ENCODE results near the gene USP34. TPM values are rescaled to one million over a fixed set of nuclear protein-coding genes. Genes with fewer than 3 reads are reported as not detected.

The USP34 gene
- total RNA-seq, 1 experiment from 2014 or later: 76.3 TPM

- no peaks in the 10 kb centered on the region for H3K9me2 ChIP-seq (ENCODE audit: insufficient read depth)
- H3K27ac ChIP-seq (ENCODE audit: low read depth, low read length): no peak overlapping the region
- H3K9ac ChIP-seq (ENCODE audit: low read length): no peak overlapping the region
- no peaks in the 10 kb centered on the region for H3K4me1 ChIP-seq (ENCODE audit: control insufficient read depth in 1 of 2, insufficient read depth in 2 of 2, low read length in 2 of 2)
- no TSS peak for BruUV-seq (replicated peaks)
- no peak overlapping the region for H3K4me3 ChIP-seq (replicated peaks in 1 of 2; ENCODE audit: low read depth in 1 of 2, low read length in 2 of 2)
- CTCF ChIA-PET: no interaction called here
- TF ChIP-seq POLR2A (IDR thresholded peaks at IDR 0.05; ENCODE audit: borderline replicate concordance, extremely low read depth, insufficient read depth, insufficient read length) (no peak), CBX3 (IDR thresholded peaks at IDR 0.05; ENCODE audit: low read depth) (no peak), FOSL1 (IDR thresholded peaks at IDR 0.05; ENCODE audit: low read depth) (no peak), SRF (IDR thresholded peaks at IDR 0.05; ENCODE audit: low read depth) (no peak), ELF1 (IDR thresholded peaks at IDR 0.05; ENCODE audit: borderline replicate concordance, low read depth) (no peak), YY1 (IDR thresholded peaks at IDR 0.05; ENCODE audit: extremely low read depth, insufficient replicate concordance, low read depth, low read length) (no peak), SIN3A (IDR thresholded peaks at IDR 0.05; ENCODE audit: low read depth) (no peak), ATF3 (IDR thresholded peaks at IDR 0.05) (no peak)
- RAD21 ChIA-PET (ENCODE audit: low non-redundant PET in 1 of 2, low total read pairs in 2 of 2, uncharacterized antibody in 2 of 2, unreplicated experiment in 2 of 2): no interaction called here
- no peaks in the 10 kb centered on the region for H3K79me2 ChIP-seq (ENCODE audit: insufficient read depth, low read length)
- no peak for ATAC-seq
- no peaks in the 10 kb centered on the region for H3K9me3 ChIP-seq (ENCODE audit: control insufficient read depth in 1 of 2, insufficient read depth in 1 of 2, low read depth in 1 of 2, low read length in 2 of 2)
- peaks cover 9 to 22% of the 10 kb centered on the region in 2 experiments; a peak in 3 of 4 replicates for H3K36me3 ChIP-seq (ENCODE audit: control insufficient read depth in 1 of 2, insufficient read depth in 2 of 2, low read length in 2 of 2)
- intact Hi-C loops (cut with micrococcal nuclease): no loop called here
- no peak overlapping the region for H2AFZ ChIP-seq (ENCODE audit: low read depth, low read length, poor library complexity, severe bottlenecking)
- no peak for DNase-seq (ENCODE audit: low read depth, low spot score)
- no peaks in the 10 kb centered on the region for H3K27me3 ChIP-seq (ENCODE audit: insufficient read depth, low read length)
- no peak overlapping the region for H3K4me2 ChIP-seq (ENCODE audit: low read length)
- POLR2A ChIA-PET: no interaction called here
- 0 out of 2 replicates have a peak, but pooled peaks cover 3% of the 10 kb centered on the region for H4K20me1 ChIP-seq (ENCODE audit: insufficient read depth)
Measured at GRCh38 chr2:61253136-61253535, 217.8 kb downstream of the USP34 start.

GRCh38 chr2:61252031-61252430, 218.9 kb downstream of the USP34 start:
- TF ChIP-seq EGR1 (IDR thresholded peaks at IDR 0.05; ENCODE audit: low read depth) (no peak), ELF1 (IDR thresholded peaks at IDR 0.05; ENCODE audit: borderline replicate concordance, low read depth) (no peak), TCF7L2 (IDR thresholded peaks at IDR 0.05; ENCODE audit: borderline replicate concordance, extremely low read depth, insufficient read depth, insufficient read length) (no peak), CTCF (IDR thresholded peaks at IDR 0.05 in 2 of 3, conservative IDR thresholded peaks at IDR 0.05 in 1 of 3; ENCODE audit: borderline replicate concordance in 1 of 3, insufficient read depth in 1 of 3, low read depth in 2 of 3, low read length in 2 of 3) (no peak)
- Histone ChIP-seq H3K9ac (ENCODE audit: low read length) (no peak overlapping the region), H3K79me2 (ENCODE audit: insufficient read depth, low read length) (no peaks in the 10 kb centered on the region), H3K4me1 (ENCODE audit: control insufficient read depth in 1 of 2, insufficient read depth in 2 of 2, low read length in 2 of 2) (no peaks in the 10 kb centered on the region), H3K4me2 (ENCODE audit: low read length) (no peak overlapping the region), H3K9me3 (ENCODE audit: control insufficient read depth in 1 of 2, insufficient read depth in 1 of 2, low read depth in 1 of 2, low read length in 2 of 2) (no peaks in the 10 kb centered on the region), H4K20me1 (ENCODE audit: insufficient read depth) (0 out of 2 replicates have a peak, but pooled peaks cover 3% of the 10 kb centered on the region), H2AFZ (ENCODE audit: low read depth, low read length, poor library complexity, severe bottlenecking) (no peak overlapping the region), H3K4me3 (replicated peaks in 1 of 2; ENCODE audit: low read depth in 1 of 2, low read length in 2 of 2) (no peak overlapping the region), H3K9me2 (ENCODE audit: insufficient read depth) (no peaks in the 10 kb centered on the region), H3K27me3 (ENCODE audit: insufficient read depth, low read length) (no peaks in the 10 kb centered on the region), H3K27ac (ENCODE audit: low read depth, low read length) (no peak overlapping the region), H3K36me3 (ENCODE audit: control insufficient read depth in 1 of 2, insufficient read depth in 2 of 2, low read length in 2 of 2) (peaks cover 13 to 27% of the 10 kb centered on the region in 2 experiments; a peak in 3 of 4 replicates)
- POLR2A ChIA-PET: no interaction called here
- DNase-seq (ENCODE audit: low read depth, low spot score) (no peak), ATAC-seq (no peak)
- intact Hi-C loops (cut with micrococcal nuclease): loop anchor here (1.0 kb wide), 1 partner anchor 77 kb away; no protein-coding TSS in a partner anchor
- RAD21 ChIA-PET (ENCODE audit: low non-redundant PET in 1 of 2, low total read pairs in 2 of 2, uncharacterized antibody in 2 of 2, unreplicated experiment in 2 of 2): no interaction called here
- CTCF ChIA-PET: no interaction called here
- no TSS peak for BruUV-seq (replicated peaks)

All from HCT116 (cell line).